DMS114 treated with DMSO at 0.1 percent for 48 hours (cell line): Measurements from ENCODE around the gene GPR85.
A peak's percentile ranks its signal among the peaks of the same experiment; 100 is the strongest.
"Not testable (repeated sequence)": the region's sequence is repeated elsewhere in the genome, so short reads cannot be mapped to it uniquely, and the experiment has no call there.

Experiments used
- DNase-seq: peaks from one replicate; lab custom pipeline; 2025; ENCODE audit not compliant: unreplicated experiment; lab: John Stamatoyannopoulos, UW

Gene GPR85

DNA sequence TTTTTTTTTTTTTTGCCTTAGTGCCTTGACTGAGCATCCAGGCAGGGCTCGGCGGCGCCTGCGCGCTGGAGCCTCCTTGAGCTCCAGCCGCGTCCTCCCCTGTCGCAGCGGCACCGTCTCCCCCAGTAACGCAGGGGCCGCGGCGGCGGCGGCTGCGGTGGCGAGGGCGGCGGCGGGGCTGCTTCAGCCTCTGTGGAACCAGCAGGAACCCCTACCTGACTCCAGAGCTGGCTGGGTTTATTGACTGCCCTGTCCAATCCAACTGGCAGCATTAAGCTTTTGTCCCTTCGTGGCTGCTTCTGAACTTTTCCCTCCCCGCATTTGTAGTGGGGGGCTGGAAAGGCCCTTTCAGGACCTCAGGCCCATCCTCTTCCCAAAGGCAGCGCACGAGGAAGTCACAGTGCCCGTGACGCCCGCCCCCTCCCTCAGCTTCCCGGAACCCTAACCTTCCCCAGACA lies at the start of gene GPR85:
GPR85 (minus strand) TSS at position 397 of the 458 bp plus-strand sequence. CDS start 2,106 bp downstream, outside the sequence.
- DNase-seq = no peak

GRCh38 chr7:113134025-113134424 lies 47.4 kb upstream of the GPR85 start:
- no peak for DNase-seq

DNA sequence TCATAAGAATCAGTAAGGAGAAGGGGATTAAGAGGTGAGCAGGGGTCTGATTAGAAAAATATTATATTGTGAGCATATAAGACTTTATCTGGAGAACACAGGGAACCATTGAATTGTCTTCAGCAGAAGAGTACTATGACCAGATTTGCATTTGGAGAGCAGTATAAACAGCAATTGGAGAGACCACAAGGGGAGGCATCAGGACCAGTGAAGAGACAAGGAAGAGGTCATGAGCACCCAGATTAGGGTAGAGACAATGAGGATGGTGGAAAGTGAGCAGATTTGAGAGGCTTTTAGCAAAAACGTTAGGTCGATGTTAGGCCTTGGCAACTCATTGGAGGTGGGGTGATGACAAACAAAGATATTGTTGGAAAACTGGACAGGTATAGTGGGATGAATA lies 44.7 kb upstream of the GPR85 start:
- DNase-seq = no peak

GRCh38 chr7:113128031-113128430 lies 41.4 kb upstream of the GPR85 start:
- DNase-seq = no peak

DNA sequence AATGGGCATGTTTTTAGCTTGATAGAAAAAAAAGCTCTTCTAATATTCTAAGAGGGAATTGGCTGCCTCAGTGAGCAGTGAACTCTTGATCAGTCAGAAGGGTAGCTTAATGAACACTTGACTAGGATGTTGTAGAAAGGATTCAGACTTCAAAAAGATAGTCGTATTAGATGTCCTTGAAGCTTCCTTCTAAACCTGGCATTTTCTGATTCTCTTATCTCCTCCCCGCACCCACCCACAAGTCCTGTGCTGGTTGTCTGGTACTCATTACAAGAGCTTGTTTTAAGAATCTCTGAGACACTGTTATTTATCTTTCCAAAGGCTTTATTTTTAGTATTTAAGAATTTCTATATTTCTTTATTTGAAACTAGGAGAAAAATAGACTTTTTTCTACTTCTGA lies 39.1 kb upstream of the GPR85 start:
- no peak for DNase-seq

DNA sequence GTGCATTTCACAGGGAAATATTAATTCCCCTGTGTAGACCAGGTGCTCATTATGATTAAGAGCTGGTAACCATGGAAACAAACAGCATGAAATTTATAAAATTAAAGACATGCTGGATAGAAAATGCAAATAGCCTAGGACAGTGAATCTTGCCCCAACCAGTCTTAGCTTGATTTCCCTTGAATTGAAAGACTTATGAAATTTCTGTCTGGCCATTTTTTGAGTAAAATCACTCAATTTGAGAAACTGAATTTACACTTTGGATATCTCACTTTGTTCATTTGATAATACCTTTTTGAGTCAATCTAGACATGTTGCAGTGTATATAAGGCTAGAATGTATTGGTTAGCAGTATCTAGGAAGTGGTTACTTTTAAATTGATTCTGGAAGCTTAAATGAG lies 36.1 kb upstream of the GPR85 start:
- no peak for DNase-seq

- DNase-seq = no peak
Measured at GRCh38 chr7:113120647-113121046, 34.0 kb upstream of the GPR85 start.

- DNase-seq = no peak
Measured at GRCh38 chr7:113119429-113119828, 32.8 kb upstream of the GPR85 start.

DNA sequence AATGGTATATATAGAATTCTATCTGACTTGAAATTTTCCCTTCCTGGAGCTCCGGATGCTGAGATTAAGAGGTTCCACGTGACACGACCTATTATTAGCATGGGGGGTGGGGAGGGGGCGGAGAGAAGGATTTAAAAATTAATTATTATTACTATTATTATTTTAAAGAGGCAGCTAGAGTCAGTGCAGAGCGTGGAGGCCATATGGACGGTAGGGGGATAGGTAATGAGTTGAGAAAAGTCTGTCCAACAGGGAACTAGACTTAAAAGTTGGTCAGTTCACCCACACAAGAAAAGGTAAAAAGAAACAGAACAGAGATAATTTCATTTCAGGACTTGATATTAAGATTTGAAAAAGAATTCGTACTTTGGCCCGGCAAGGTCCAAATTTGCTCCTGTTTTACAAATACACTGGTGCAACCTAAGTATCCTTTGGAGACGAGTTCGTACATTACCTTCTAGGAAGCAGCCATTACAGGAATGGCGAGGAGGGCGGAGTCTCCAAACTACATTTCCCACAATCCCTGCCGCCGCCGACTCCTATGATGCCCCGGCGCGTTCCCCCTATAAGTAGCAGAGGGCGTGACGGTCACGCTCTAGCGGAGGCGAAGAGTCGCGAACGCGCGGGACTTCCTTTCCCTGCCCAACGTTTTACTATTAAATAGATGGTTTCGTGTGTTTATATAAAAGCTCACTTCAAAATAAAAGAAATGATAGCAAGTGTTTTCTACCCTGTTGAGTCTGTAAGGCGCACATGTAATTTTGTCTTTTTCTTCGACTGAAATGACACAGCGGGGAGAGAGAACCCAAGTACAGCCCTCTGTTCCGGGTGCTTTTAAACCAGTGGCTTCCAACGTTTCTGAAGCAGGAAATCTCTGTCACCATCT lies 31.7 kb upstream of the GPR85 start, which contains the start of gene SMIM30:
SMIM30 (minus strand) TSS at position 481 of the 886 bp plus-strand sequence. CDS start 976 bp downstream, outside the sequence.
- peak; percentile 85 for DNase-seq

DNA sequence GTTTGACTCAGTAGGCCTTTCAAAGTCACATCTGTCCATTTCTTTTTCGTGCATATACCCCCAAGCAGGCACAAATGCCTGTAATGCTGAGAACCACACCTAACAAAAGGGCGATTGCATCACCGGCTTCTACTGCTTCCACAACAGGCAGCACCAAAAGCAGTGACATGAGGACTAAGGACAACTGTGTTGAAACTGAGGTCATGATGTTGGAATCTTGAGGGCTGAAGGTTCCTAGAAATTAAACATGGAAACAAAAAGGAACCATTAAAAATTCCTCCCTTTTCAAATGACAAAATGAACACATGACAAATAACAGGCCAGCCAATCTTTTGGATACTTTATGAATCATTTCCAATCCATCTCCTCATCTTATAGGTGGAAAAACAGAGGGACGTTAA lies 30.7 kb upstream of the GPR85 start:
- not testable (repeated sequence) for DNase-seq

DNA sequence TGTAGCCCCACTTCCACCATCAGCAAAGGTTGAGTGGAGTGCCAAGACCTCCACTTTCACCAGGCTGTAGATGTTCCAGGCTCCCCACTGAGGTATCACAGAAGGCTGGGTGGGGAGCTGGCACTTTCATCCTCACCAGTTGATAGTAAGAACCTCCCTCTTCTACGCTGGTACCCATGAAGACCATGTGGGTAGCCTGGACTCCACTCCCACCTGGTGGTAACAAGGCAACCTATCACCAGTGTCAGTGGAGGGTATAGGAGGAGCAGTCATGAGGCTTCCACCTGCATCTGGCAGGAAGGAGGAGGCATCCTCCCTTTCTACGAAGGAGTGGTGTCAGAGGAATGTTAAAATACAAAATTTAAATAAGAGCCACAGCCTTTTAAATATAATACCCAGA lies 27.3 kb upstream of the GPR85 start:
- no peak for DNase-seq

- DNase-seq = no peak
Measured at GRCh38 chr7:113109718-113110117, 23.1 kb upstream of the GPR85 start.

GRCh38 chr7:113100121-113100603 lies 13.5 kb upstream of the GPR85 start:
- DNase-seq = no peak

- DNase-seq = no peak
Measured at GRCh38 chr7:113099284-113099919, 12.8 kb upstream of the GPR85 start.

DNA sequence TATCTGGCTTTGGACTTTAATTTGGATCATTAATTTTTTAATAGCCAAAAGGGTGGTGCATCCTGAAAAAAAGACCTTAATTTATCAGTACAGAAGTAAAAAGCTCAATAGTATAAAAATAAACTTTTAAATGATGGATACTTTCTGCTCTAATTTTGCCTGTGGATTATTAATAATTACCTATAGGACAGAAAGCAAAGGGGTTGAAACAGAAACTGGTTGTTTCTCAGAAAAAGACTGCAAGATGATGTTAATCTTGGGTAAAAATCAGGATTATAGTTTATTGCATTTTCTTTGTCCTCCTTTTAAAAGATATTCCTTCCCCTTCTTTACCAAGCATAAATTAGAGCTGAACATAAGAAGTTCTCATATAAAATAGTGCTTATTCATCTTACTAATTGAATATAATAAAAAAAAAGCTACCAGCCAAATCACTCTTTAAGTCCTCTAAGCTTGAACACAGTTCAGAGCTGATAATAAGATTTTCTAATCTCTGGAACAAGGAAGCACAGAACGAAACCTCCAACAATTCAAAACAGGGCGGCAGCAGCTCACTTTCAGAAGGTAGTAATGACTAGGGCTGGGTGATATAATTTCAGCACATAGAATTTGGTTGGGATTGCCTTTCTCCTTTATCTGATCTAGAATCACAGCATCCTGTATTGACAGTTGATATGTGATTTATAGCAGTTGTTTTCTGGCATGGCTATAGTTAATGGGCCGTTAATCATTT lies 8.1 kb upstream of the GPR85 start:
- DNase-seq = no peak

DNA sequence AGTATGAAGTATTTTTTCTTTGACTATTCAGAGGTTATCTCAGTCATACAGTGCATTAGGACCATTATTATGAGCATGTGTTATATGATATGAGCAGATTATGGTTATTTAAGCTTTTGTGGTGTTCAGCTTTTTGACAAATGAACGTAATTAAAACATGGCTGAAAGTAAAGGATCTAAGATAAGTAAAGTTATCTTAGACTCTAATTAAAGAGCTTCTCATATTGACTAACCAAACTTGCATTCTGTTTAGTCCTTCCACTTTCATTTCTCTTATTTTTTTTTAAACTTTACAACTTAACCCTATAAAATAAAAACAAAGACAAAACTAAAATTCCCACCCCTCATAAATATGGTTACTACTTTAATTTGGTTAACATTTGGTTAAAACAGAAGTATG lies 6.9 kb upstream of the GPR85 start:
- no peak for DNase-seq

GRCh38 chr7:113092762-113093161 lies 6.1 kb upstream of the GPR85 start:
- no peak for DNase-seq

GRCh38 chr7:113087071-113087998 lies 708 bp upstream of the GPR85 start:
- no peak for DNase-seq

DNA sequence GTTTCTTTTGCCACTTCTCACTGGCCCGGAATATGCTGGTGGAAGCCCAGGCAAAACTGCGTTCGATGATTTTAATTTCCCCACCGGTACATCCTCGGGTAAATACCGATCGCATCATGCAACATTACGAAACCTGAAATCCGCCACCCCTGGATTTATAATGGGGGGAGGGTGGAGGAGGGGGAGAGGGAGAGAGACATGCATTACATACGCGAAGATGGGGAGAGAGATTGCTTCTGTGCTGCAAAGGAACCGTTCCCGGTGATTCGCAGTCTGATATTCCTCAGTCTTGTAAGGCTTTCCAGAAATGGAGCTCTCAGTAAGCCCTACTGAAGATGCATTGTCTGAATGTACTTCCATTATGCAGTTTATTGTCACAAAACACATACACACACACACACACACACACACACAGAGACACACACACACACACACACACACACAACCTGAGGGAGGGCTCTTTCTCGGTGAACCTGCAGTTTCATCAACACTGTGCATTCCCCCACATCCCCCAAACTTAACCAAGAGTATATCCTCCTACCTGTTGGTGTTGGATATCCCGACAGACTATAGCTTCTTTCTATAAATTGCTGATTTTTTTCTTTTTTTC lies 741 bp downstream of the GPR85 start:
- DNase-seq = no peak
